Uterus (tissue), 2 donors: Measurements from ENCODE around the gene KIF26B.

Experiments used
- CTCF ChIP-seq, 4 experiments: fragments of 200-600 bp in 2 of 4; fragments of 450-650 bp in 2 of 4; sonication (generic) in 2 of 4; IDR thresholded peaks; one replicate each; pipeline ENCODE4 v1.5.1; 2016 to 2019; ENCODE audit warnings: antibody characterized with exemption in 4 of 4, mild to moderate bottlenecking in 2 of 4, moderate library complexity in 1 of 4
- POLR2A ChIP-seq, 2 donors: fragments of 450-650 bp; IDR thresholded peaks; one replicate each; pipeline ENCODE4 v1.6.1; 2016; ENCODE audit warnings: antibody characterized with exemption in 2 of 2, mild to moderate bottlenecking in 1 of 2, moderate library complexity in 1 of 2

GRCh38 chr1:245650441-245650960 lies 495.7 kb downstream of the KIF26B start:
- TF ChIP-seq CTCF (IDR thresholded peaks at IDR 0.05) (no peak), POLR2A (IDR thresholded peaks at IDR 0.05) (no peak)
